RWPE1 (cell line): Measurements from ENCODE around the gene UCP3.

Source experiments
- CTCF ChIA-PET: fragments of 350-600 bp; sonication (Branson Sonifier 250); formaldehyde crosslinking; extraction: SDS; loops from one replicate; lab custom pipeline; 2021; lab: Yijun Ruan, JAX
- POLR2A ChIA-PET: fragments of 400-600 bp; formaldehyde crosslinking; extraction: SDS; loops from one replicate; lab custom pipeline; 2020; ENCODE audit warnings: antibody characterized with exemption; ENCODE audit not compliant: low non-redundant PET; lab: Yijun Ruan, JAX
- DNase-seq: peaks from one replicate; pipeline ENCODE4 v3.0.0; 2012; ENCODE audit warnings: low spot score
- H3K27ac ChIP-seq: fragments of 450-650 bp; 2 replicates; pipeline ENCODE4 v1.5.1; 2017
- CTCF ChIP-seq: fragments of 450-650 bp; conservative IDR thresholded peaks from 2 replicates; pipeline ENCODE4 v1.5.1; 2017; ENCODE audit warnings: low read depth, mild to moderate bottlenecking

UCP3 gene

GRCh38 chr11:74002832-74003231 is 6.1 kb downstream of the UCP3 start:
- CTCF ChIA-PET: interaction anchor here (0.7 kb wide), 1 partner anchor 243 kb away, joined by 3 read pairs; no protein-coding TSS in a partner anchor
- POLR2A ChIA-PET: no interaction called here

GRCh38 chr11:74001822-74002286 is 7.0 kb downstream of the UCP3 start:
- no peak for TF ChIP-seq CTCF
- ChIA-PET CTCF (interaction anchor here (0.5 to 0.6 kb wide), 2 partner anchors 177 to 242 kb away, joined by 3 read pairs; no protein-coding TSS in a partner anchor), POLR2A (interaction anchor here (0.6 kb wide), 1 partner anchor 109 kb away, joined by 4 read pairs; no protein-coding TSS in a partner anchor)
- H3K27ac ChIP-seq: no peak overlapping the region
- no peak for DNase-seq

More at GRCh38 chr11:74002832-74003231, 6.1 kb downstream of the UCP3 start:
- DNase-seq: no peak
- no peak overlapping the region for H3K27ac ChIP-seq
- TF ChIP-seq CTCF: no peak

- no peak overlapping the region for H3K27ac ChIP-seq
- no peak for TF ChIP-seq CTCF
- POLR2A ChIA-PET: no interaction called here
- DNase-seq: no peak
- CTCF ChIA-PET: interaction anchor here (0.7 kb wide), 1 partner anchor 267 kb away, joined by 3 read pairs; no protein-coding TSS in a partner anchor
These were observed 8.4 kb downstream of the UCP3 start for GRCh38 chr11:74000307-74001133.

DNA sequence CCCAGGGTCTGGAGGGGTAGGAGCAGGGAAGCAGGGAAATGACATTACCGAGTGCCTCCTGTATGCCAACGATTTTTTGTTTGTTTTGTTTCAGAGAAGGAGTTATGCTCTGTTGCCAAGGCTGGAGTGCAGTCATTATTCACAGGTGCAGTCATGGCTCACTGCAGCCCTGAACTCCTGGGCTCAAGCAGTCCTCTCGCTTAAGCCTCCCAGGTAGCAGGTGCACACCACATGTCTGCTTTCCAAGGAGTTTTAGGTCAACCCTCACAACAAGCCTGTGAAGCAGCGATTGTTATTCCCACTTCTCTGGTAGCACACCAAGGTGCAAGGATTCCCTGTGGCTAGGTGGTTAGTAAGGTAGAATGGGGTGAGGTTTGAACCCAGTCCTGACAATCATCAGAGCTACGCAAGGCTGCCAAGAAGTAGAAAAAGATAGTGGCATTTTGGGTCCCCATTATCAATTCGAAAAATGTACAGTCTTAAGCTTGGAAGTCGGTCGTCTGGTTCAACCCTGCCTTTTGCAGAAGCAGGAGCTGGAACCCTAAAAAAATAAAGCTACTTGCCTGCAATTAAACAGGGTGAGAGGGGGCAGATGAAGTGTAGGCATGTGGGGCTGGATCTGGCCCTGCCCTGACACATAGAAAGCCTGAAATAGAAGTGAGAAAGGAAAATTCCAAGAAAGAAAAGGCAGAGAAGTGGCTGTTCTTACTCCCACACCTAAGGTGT is 9.1 kb downstream of the UCP3 start:
- CTCF ChIA-PET: interaction anchor here (0.6 to 1.2 kb wide), 5 partner anchors 8 to 267 kb away, joined by 3 to 6 read pairs (median 3); no protein-coding TSS in a partner anchor
- POLR2A ChIA-PET: no interaction called here
- no peak for DNase-seq
- TF ChIP-seq CTCF: no peak
- H3K27ac ChIP-seq: no peak overlapping the region

DNA sequence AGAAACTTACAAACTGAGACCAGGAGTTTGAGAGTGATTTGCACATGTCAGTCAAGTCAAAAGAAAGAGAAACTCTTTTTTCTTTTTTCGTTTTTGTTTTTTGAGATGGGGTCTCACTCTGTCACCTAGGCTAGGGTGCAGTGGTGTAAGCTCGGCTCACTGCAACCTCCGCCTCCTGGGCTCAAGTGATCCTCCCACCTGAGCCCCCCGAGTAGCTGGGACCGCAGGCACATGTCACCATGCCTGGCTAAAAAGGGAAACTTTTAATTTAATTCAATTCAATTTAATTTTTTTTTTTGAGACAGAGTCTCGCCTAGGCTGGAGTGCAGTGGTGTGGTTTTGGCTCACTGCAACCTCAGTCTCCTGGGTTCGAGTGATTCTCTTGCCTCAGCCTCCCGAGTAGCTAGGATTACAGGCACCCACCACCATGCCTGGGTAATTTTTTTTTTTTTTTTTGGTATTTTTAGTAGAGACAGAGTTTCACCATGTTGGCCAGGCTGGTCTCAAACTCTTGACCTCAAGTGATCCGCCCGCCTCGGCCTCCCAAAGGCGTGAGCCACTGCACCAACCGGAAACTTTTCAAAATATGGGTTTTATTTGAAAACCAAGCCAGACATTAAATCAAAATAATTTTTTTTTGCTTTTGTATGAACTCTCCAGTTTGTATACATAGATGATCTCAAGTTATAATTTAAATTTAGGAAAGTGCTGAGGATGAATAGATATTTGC is 9.9 kb downstream of the UCP3 start:
- TF ChIP-seq CTCF: no peak
- POLR2A ChIA-PET: no interaction called here

More for the DNA sequence above, 9.9 kb downstream of the UCP3 start:
- DNase-seq: no peak
- no peak overlapping the region for H3K27ac ChIP-seq
- CTCF ChIA-PET: interaction anchor here (0.6 to 1.2 kb wide), 4 partner anchors 8 to 232 kb away, joined by 3 to 6 read pairs (median 4); no protein-coding TSS in a partner anchor
